Measurements from ENCODE around the gene GCG. TPM values are rescaled to one million over a fixed set of nuclear protein-coding genes. Genes with fewer than 3 reads are reported as not detected.

The GCG gene
- total RNA-seq, 1 experiment from 2014 or later = not detected

DNA sequence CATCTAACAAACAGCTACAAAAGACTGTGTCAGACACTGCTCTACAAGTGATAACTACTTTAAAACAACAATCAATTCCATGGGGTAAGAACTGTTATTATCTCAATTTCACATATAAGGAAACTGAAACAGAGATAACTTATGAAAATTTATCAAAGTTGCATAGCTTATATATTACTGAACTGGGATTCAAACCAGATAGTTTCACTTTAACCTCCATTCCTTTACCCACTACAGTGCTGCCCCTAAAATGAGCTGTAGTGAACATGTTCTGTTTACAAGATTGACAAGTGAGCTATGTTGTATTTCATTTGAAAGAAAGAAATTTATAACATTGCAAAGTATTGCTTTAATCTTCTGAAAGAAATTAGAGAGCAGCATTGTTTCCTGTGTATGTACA, 14.1 kb upstream of the GCG start:
- BruUV-seq (replicated peaks) = no TSS peak
- CTCF ChIA-PET = interaction anchor here (0.5 to 0.6 kb wide), 2 partner anchors 11 to 1573 kb away, joined by 3 read pairs; no protein-coding TSS in a partner anchor

DNA sequence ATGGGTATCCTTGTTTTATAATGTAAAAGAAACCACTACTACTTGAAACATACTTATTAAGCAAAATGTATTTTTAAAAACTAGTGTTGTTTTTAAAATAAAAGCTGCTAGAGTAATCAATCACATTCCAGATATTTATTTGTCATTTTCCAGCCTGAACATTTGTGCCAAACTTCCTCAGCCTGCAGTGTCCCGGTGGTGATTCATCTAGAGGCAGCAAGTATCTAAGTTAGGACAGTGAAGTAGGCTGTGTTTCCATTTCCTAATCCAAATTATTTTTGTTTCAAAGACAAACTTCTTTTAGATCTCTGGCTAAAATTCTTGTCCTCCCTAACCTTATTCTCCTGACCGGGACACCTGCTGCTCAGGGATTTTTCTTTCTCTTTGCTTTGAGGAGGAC, 12.8 kb upstream of the GCG start:
- Mint-ChIP-seq H3K9me3 (ENCODE audit: low read depth, unreplicated experiment) (no peaks in the 10 kb centered on the region), H3K27ac (ENCODE audit: unreplicated experiment) (no peak overlapping the region), H3K4me1 (ENCODE audit: low read depth, unreplicated experiment) (peaks cover 6% of the 10 kb centered on the region), H3K4me3 (ENCODE audit: low read depth, unreplicated experiment) (no peak overlapping the region), H3K36me3 (ENCODE audit: insufficient read depth, unreplicated experiment) (no peaks in the 10 kb centered on the region), H3K27me3 (ENCODE audit: unreplicated experiment) (no peaks in the 10 kb centered on the region)
- no TSS peak for BruUV-seq (replicated peaks)
- no peak for DNase-seq
- TF ChIP-seq, protein P1, sequence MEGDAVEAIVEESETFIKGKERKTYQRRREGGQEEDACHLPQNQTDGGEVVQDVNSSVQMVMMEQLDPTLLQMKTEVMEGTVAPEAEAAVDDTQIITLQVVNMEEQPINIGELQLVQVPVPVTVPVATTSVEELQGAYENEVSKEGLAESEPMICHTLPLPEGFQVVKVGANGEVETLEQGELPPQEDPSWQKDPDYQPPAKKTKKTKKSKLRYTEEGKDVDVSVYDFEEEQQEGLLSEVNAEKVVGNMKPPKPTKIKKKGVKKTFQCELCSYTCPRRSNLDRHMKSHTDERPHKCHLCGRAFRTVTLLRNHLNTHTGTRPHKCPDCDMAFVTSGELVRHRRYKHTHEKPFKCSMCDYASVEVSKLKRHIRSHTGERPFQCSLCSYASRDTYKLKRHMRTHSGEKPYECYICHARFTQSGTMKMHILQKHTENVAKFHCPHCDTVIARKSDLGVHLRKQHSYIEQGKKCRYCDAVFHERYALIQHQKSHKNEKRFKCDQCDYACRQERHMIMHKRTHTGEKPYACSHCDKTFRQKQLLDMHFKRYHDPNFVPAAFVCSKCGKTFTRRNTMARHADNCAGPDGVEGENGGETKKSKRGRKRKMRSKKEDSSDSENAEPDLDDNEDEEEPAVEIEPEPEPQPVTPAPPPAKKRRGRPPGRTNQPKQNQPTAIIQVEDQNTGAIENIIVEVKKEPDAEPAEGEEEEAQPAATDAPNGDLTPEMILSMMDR (IDR thresholded peaks at IDR 0.05; ENCODE audit: unreplicated experiment) = no peak
- CTCF ChIA-PET = no interaction called here
- intact Hi-C loops (cut with micrococcal nuclease; ENCODE audit: unreplicated experiment) = no loop called here

More for the DNA sequence above, 14.1 kb upstream of the GCG start:
- TF ChIP-seq, protein P1 (IDR thresholded peaks at IDR 0.05; ENCODE audit: unreplicated experiment) = no peak
- H3K27ac Mint-ChIP-seq (ENCODE audit: unreplicated experiment) = no peak overlapping the region
- no peak for DNase-seq
- H3K4me1 Mint-ChIP-seq (ENCODE audit: low read depth, unreplicated experiment) = peaks cover 6% of the 10 kb centered on the region
- H3K36me3 Mint-ChIP-seq (ENCODE audit: insufficient read depth, unreplicated experiment) = no peaks in the 10 kb centered on the region
- H3K27me3 Mint-ChIP-seq (ENCODE audit: unreplicated experiment) = no peaks in the 10 kb centered on the region
- intact Hi-C loops (cut with micrococcal nuclease; ENCODE audit: unreplicated experiment) = no loop called here
- H3K9me3 Mint-ChIP-seq (ENCODE audit: low read depth, unreplicated experiment) = no peaks in the 10 kb centered on the region
- no peak overlapping the region for H3K4me3 Mint-ChIP-seq (ENCODE audit: low read depth, unreplicated experiment)

DNA sequence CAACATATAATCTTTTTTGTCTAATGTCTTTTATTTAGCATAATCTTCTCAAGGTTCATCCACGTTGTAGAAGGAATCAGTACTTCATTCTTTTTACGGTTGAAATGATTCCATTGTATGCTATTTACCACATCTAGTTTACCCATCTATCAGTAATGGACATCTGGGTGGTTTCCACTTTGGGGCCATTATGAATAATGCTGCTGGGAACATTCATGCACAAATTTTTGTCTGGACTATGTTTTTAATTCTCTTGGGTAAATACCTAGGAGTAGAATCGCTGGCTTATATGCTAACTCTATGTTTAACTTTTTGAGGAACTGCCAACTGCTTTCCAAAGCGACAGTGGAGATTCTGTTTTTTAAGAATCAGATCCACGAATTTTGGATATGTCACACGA, 7.4 kb upstream of the GCG start:
- DNase-seq = no peak
- Mint-ChIP-seq H3K27ac (ENCODE audit: unreplicated experiment) (no peak overlapping the region), H3K4me3 (ENCODE audit: low read depth, unreplicated experiment) (no peak overlapping the region), H3K27me3 (ENCODE audit: unreplicated experiment) (no peaks in the 10 kb centered on the region), H3K36me3 (ENCODE audit: insufficient read depth, unreplicated experiment) (no peaks in the 10 kb centered on the region), H3K9me3 (ENCODE audit: low read depth, unreplicated experiment) (no peaks in the 10 kb centered on the region), H3K4me1 (ENCODE audit: low read depth, unreplicated experiment) (no peaks in the 10 kb centered on the region)
- CTCF ChIA-PET = no interaction called here
- BruUV-seq (replicated peaks) = no TSS peak
- intact Hi-C loops (cut with micrococcal nuclease; ENCODE audit: unreplicated experiment) = no loop called here
- TF ChIP-seq, protein P1 (IDR thresholded peaks at IDR 0.05; ENCODE audit: unreplicated experiment) = no peak

DNA sequence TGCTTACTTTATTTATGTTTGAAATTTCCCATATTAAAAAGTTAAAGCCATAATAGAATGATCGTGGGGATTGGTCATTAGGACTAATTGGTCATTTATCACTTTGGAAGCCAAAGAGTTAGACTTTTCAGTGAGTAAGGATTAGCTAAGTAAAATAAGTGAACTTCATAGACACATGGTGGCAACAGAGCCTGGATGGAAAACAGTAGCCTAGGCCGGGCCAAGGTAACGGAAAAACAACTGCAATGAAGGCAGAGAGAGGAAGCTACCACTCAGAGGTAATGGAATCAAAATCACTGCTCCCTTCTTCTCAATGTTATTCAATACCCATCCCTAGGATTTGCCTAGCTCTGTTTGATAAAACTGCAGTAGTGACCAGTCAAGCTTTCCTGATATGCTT, 4.1 kb upstream of the GCG start:
- H3K36me3 Mint-ChIP-seq (ENCODE audit: insufficient read depth, unreplicated experiment) = no peaks in the 10 kb centered on the region
- H3K4me3 Mint-ChIP-seq (ENCODE audit: low read depth, unreplicated experiment) = no peak overlapping the region
- TF ChIP-seq, protein P1 (IDR thresholded peaks at IDR 0.05; ENCODE audit: unreplicated experiment) = no peak
- no TSS peak for BruUV-seq (replicated peaks)
- intact Hi-C loops (cut with micrococcal nuclease; ENCODE audit: unreplicated experiment) = no loop called here
- H3K9me3 Mint-ChIP-seq (ENCODE audit: low read depth, unreplicated experiment) = no peaks in the 10 kb centered on the region
- CTCF ChIA-PET = interaction anchor here (0.7 to 1.2 kb wide), 3 partner anchors 16 to 1068 kb away, joined by 3 to 4 read pairs (median 4); no protein-coding TSS in a partner anchor
- H3K27me3 Mint-ChIP-seq (ENCODE audit: unreplicated experiment) = no peaks in the 10 kb centered on the region
- no peak for DNase-seq
- H3K4me1 Mint-ChIP-seq (ENCODE audit: low read depth, unreplicated experiment) = peaks cover 9% of the 10 kb centered on the region
- no peak overlapping the region for H3K27ac Mint-ChIP-seq (ENCODE audit: unreplicated experiment)

All from Calu3 (cell line).